ENCODE results near the gene ZMAT5.

DNA sequence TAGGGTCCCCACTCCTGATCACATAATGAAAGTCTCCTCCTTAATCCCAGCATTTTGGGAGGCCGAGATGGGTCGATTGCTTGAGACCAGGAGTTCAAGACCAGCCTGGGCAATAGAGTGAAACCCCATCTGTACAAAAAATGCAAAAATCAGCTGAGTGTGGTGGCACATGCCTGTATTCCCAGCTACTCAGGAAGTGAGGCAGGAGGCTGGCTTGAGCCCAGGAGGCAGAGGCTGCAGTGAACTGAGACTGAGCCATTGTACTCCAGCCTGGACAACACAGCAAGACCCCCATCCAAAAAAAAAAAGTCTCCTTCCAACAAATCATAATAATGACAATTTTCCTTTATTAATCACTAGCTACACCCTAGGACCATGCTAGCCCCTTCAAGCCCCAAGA, 15.1 kb downstream of the ZMAT5 start:
- TF ChIP-seq, protein P1, sequence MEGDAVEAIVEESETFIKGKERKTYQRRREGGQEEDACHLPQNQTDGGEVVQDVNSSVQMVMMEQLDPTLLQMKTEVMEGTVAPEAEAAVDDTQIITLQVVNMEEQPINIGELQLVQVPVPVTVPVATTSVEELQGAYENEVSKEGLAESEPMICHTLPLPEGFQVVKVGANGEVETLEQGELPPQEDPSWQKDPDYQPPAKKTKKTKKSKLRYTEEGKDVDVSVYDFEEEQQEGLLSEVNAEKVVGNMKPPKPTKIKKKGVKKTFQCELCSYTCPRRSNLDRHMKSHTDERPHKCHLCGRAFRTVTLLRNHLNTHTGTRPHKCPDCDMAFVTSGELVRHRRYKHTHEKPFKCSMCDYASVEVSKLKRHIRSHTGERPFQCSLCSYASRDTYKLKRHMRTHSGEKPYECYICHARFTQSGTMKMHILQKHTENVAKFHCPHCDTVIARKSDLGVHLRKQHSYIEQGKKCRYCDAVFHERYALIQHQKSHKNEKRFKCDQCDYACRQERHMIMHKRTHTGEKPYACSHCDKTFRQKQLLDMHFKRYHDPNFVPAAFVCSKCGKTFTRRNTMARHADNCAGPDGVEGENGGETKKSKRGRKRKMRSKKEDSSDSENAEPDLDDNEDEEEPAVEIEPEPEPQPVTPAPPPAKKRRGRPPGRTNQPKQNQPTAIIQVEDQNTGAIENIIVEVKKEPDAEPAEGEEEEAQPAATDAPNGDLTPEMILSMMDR (optimal IDR thresholded peaks at IDR 0.05 in 1 of 3, IDR thresholded peaks at IDR 0.05 in 1 of 3, conservative IDR thresholded peaks at IDR 0.05 in 1 of 3; ENCODE audit: extremely low read depth in 1 of 3, insufficient read depth in 2 of 3, low read length in 3 of 3): no peak
- TF ChIP-seq EZH2 (IDR thresholded peaks at IDR 0.05; ENCODE audit: low read length): no peak
